Right lobe of liver (tissue), 6 donors: ENCODE measurements around the gene SPSB2. TPM values are rescaled to one million over a fixed set of nuclear protein-coding genes. Genes with fewer than 3 reads are reported as not detected.
A peak's percentile ranks its signal among the peaks of the same experiment; 100 is the strongest.
"Not testable (repeated sequence)": the region's sequence is repeated elsewhere in the genome, so short reads cannot be mapped to it uniquely, and the experiment has no call there.

ENCODE experiments used
- ATAC-seq, 4 donors: fragments of 200-7000 bp; cut with Tn5 transposase; one replicate each; pipeline ENCODE4 v1.9.1; 2020; ENCODE audit warnings: mild to moderate bottlenecking in 4 of 4, moderate library complexity in 4 of 4
- DNase-seq, 3 donors: peaks; one replicate each; pipeline ENCODE4 v3.0.0-alpha.2; 2020
- H3K27ac ChIP-seq, 3 donors: fragments of 200-600 bp; one replicate each; pipeline ENCODE4 v1.8.0; 2022
- H3K27me3 ChIP-seq, 2 donors: fragments of 200-600 bp; one replicate each; pipeline ENCODE4 v1.8.0; 2022
- H3K36me3 ChIP-seq, 4 donors: fragments of 200-600 bp; sonication (generic) in 1 of 4; one replicate each; pipeline versions ENCODE4 v1.5.1 to v1.8.0; 2017 to 2022; ENCODE audit warnings: control low read depth in 1 of 4
- H3K4me1 ChIP-seq, 4 donors: fragments of 200-600 bp; sonication (generic) in 1 of 4; one replicate each; pipeline versions ENCODE4 v1.5.1 to v1.8.0; 2017 to 2022; ENCODE audit warnings: control low read depth in 1 of 4
- H3K4me3 ChIP-seq, 3 donors: fragments of 200-600 bp; one replicate each; pipeline ENCODE4 v1.8.0; 2022
- H3K9me3 ChIP-seq, 4 donors: fragments of 200-600 bp; sonication (generic) in 1 of 4; one replicate each; pipeline versions ENCODE4 v1.5.1 to v1.8.0; 2017 to 2022; ENCODE audit warnings: control low read depth in 1 of 4
- CTCF ChIP-seq, 4 donors: fragments of 200-600 bp in 3 of 4; fragments of 450-650 bp in 1 of 4; IDR thresholded peaks; one replicate each; pipeline versions ENCODE4 v1.5.1 to v1.8.0; 2016 to 2022; ENCODE audit warnings: antibody characterized with exemption in 4 of 4, mild to moderate bottlenecking in 2 of 4
- POLR2A ChIP-seq: fragments of 450-650 bp; IDR thresholded peaks from one replicate; pipeline ENCODE4 v1.6.1; 2017; ENCODE audit warnings: antibody characterized with exemption, mild to moderate bottlenecking
- WGBS: methylation state at CpG from one replicate; pipeline ENCODE4 v1.1.6; 2018; ENCODE audit warnings: low coverage, low lambda C conversion rate; ENCODE audit not compliant: insufficient coverage; ENCODE audit errors: missing lambda C conversion rate; 5-methylcytosine and 5-hydroxymethylcytosine counted together
- intact Hi-C, 2 donors: fragments of 100-400 bp; cut with DNase I; formaldehyde crosslinking; loops; one replicate each; pipeline versions ENCODE4 v1.11.2 to v1.14.1; 2022
- total RNA-seq, 6 experiments: library from RNA; depleted of rRNA in 2 of 6; stranded (reverse); fragments of >200 nt in 2 of 6; fragmentation: NEBNext Ultra II Directional in 3 of 6; extraction: Animal tissue kit (Norgen Biotek cat#: 25700) in 3 of 6; gene quantifications; one replicate each; pipeline versions ENCODE4 v1.1.0 to v1.2.4, GENCODE V29; 2016 to 2023
- donor health status: DM: no; HTN: yes; CAD: no.
- donor health status: DM: no; HTN: no; CAD: no.
- donor health status: DM: no; HTN: no; CAD: no.
- donor health status: DM: no; HTN: yes; CAD: no.
- donor health status: DM: no; HTN: yes; CAD: no.

The SPSB2 gene
- total RNA-seq, 6 experiments from 2014 or later: 1.7 to 5.3 (median 3.6) TPM

GRCh38 chr12:6899837-6900519 lies 26.9 kb upstream of the SPSB2 start:
- WGBS: 42% methylated on average over 8 of the region's 10 CpGs
- peak in 3 of 4 donors; percentile 32 to 44 (median 36) for ATAC-seq
- Histone ChIP-seq H3K27ac (no peak overlapping the region), H3K27me3 (no peaks in the 10 kb centered on the region), H3K4me3 (no peak overlapping the region), H3K4me1 (no peaks in the 10 kb centered on the region), H3K9me3 (no peaks in the 10 kb centered on the region), H3K36me3 (no peaks in the 10 kb centered on the region)
- no peak for TF ChIP-seq CTCF (IDR thresholded peaks at IDR 0.05)
- no peak for TF ChIP-seq POLR2A
- peak in 1 of 3 donors; percentile 52 for DNase-seq
- intact Hi-C loops: no loop called here

- Histone ChIP-seq H3K4me3 (no peak overlapping the region), H3K27me3 (no peaks in the 10 kb centered on the region), H3K36me3 (no peaks in the 10 kb centered on the region), H3K4me1 (no peaks in the 10 kb centered on the region), H3K27ac (no peak overlapping the region), H3K9me3 (no peaks in the 10 kb centered on the region)
- TF ChIP-seq POLR2A (no peak), CTCF (IDR thresholded peaks at IDR 0.05) (no peak)
- WGBS: 47% methylated on average over 5 of the region's 5 CpGs
- DNase-seq (no peak), ATAC-seq (no peak)
- intact Hi-C loops: no loop called here
Observed at GRCh38 chr12:6899427-6899826, 26.3 kb upstream of the SPSB2 start.

GRCh38 chr12:6896846-6897435 lies 23.8 kb upstream of the SPSB2 start:
- TF ChIP-seq CTCF (IDR thresholded peaks at IDR 0.05) (no peak), POLR2A (no peak)
- no peaks in the 10 kb centered on the region for H3K27me3 ChIP-seq
- intact Hi-C loops: no loop called here
- H3K9me3 ChIP-seq: no peaks in the 10 kb centered on the region
- 93% methylated on average over 3 of the region's 6 CpGs for WGBS
- no peak for ATAC-seq
- no peak for DNase-seq
- H3K4me3 ChIP-seq: no peak overlapping the region
- no peaks in the 10 kb centered on the region for H3K36me3 ChIP-seq
- no peaks in the 10 kb centered on the region for H3K4me1 ChIP-seq
- H3K27ac ChIP-seq: no peak overlapping the region

- Histone ChIP-seq H3K27me3 (no peaks in the 10 kb centered on the region), H3K4me1 (peaks cover 0 to 9% (median 2%) of the 10 kb centered on the region in 4 donors), H3K36me3 (no peaks in the 10 kb centered on the region), H3K9me3 (no peaks in the 10 kb centered on the region), H3K4me3 (no peak overlapping the region), H3K27ac (no peak overlapping the region)
- no CpG with 5 or more reads among the region's 3 CpGs for WGBS
- ATAC-seq (no peak), DNase-seq (no peak)
- intact Hi-C loops: no loop called here
- TF ChIP-seq CTCF (IDR thresholded peaks at IDR 0.05): no peak
- TF ChIP-seq POLR2A: no peak
Observed at GRCh38 chr12:6894321-6894720, 21.2 kb upstream of the SPSB2 start.

GRCh38 chr12:6892683-6893082 lies 19.6 kb upstream of the SPSB2 start:
- ATAC-seq, DNase-seq, H3K27me3 ChIP-seq, H3K9me3 ChIP-seq, intact Hi-C loops, H3K4me3 ChIP-seq, H3K36me3 ChIP-seq, H3K27ac ChIP-seq: not testable (repeated sequence)
- peaks cover 0 to 21% (median 2%) of the 10 kb centered on the region in 4 donors for H3K4me1 ChIP-seq
- 93% methylated on average over 2 of the region's 3 CpGs for WGBS
